PC-3 (cell line): ENCODE results near the gene VAMP8. TPM values are rescaled to one million over a fixed set of nuclear protein-coding genes. Genes with fewer than 3 reads are reported as not detected.

ENCODE experiments used
- ATAC-seq: fragments of 200-7000 bp; cut with Tn5 transposase; 2 replicates; pipeline ENCODE4 v1.9.1; 2020; ENCODE audit warnings: mild to moderate bottlenecking, moderate library complexity
- BruUV-seq: library from RNA; stranded (reverse); fragments of 400-500 nt; replicated peaks from 2 replicates; lab custom pipeline; 2021; lab: Mats Ljungman, UMichigan
- CTCF ChIA-PET: fragments of 300-600 bp; sonication (Branson Sonifier 250); formaldehyde crosslinking; loops from one replicate; lab custom pipeline; 2022; ENCODE audit warnings: antibody characterized with exemption; lab: Charles Lee
- POLR2A ChIA-PET: fragments of 300-600 bp; sonication (Branson Sonifier 250); formaldehyde crosslinking; loops from one replicate; lab custom pipeline; 2022; ENCODE audit warnings: antibody characterized with exemption; ENCODE audit not compliant: unreplicated experiment; lab: Charles Lee
- DNase-seq: peaks from one replicate; pipeline ENCODE4 v3.0.0-alpha.2; 2015
- H2AFZ ChIP-seq: fragments of 300-600 bp; sonication (generic); 2 replicates; pipeline ENCODE4 v1.6.0; 2016; ENCODE audit warnings: antibody characterized with exemption, low read length
- H3F3A ChIP-seq: fragments of 300-600 bp; sonication (generic); one replicate; pipeline ENCODE4 v1.6.0; 2017; ENCODE audit warnings: antibody characterized with exemption, low read length, control low read depth, mild to moderate bottlenecking; ENCODE audit not compliant: unreplicated experiment
- H3K27ac ChIP-seq: fragments of 300-600 bp; sonication (generic); 2 replicates; pipeline ENCODE4 v1.5.1; 2016; ENCODE audit warnings: mild to moderate bottlenecking, low read length
- H3K27me3 ChIP-seq: fragments of 300-600 bp; sonication (generic); 2 replicates; pipeline ENCODE4 v1.6.1; 2016; ENCODE audit warnings: low read length, mixed read lengths
- H3K36me3 ChIP-seq: fragments of 300-600 bp; sonication (generic); 2 replicates; pipeline ENCODE4 v1.6.1; 2016; ENCODE audit warnings: low read depth, mixed run types, low read length, mixed read lengths
- H3K4me1 ChIP-seq: fragments of 300-600 bp; sonication (generic); 2 replicates; pipeline ENCODE4 v1.5.1; 2016; ENCODE audit warnings: low read length; ENCODE audit not compliant: insufficient read depth
- H3K4me2 ChIP-seq: fragments of 300-600 bp; sonication (generic); 2 replicates; pipeline ENCODE4 v1.6.0; 2016; ENCODE audit warnings: low read length
- H3K4me3 ChIP-seq: fragments of 300-600 bp; sonication (generic); 2 replicates; pipeline ENCODE4 v1.5.1; 2016; ENCODE audit warnings: mild to moderate bottlenecking, low read length, mixed read lengths
- H3K79me2 ChIP-seq: fragments of 300-600 bp; sonication (generic); 2 replicates; pipeline ENCODE4 v1.6.1; 2017; ENCODE audit warnings: low read length, mixed read lengths
- H3K9ac ChIP-seq: fragments of 300-600 bp; sonication (generic); 2 replicates; pipeline ENCODE4 v1.6.0; 2016; ENCODE audit warnings: mild to moderate bottlenecking, low read length
- H3K9me2 ChIP-seq: fragments of 300-600 bp; sonication (generic); replicated peaks from 2 replicates; pipeline ENCODE4 v1.6.1; 2016; ENCODE audit warnings: mixed run types, low read length, mixed read lengths
- H3K9me3 ChIP-seq: fragments of 300-600 bp; sonication (generic); 2 replicates; pipeline ENCODE4 v1.6.1; 2016; ENCODE audit warnings: low read length, mixed read lengths
- H4K20me1 ChIP-seq: fragments of 300-600 bp; sonication (generic); 2 replicates; pipeline ENCODE4 v1.6.1; 2016; ENCODE audit warnings: low read length, mixed read lengths
- CTCF ChIP-seq: fragments of 300-600 bp; sonication (generic); conservative IDR thresholded peaks from 2 replicates; pipeline ENCODE4 v1.5.1; 2017; ENCODE audit warnings: antibody characterized with exemption, low read depth, mild to moderate bottlenecking, low read length
- EZH2 ChIP-seq: fragments of 300-600 bp; sonication (generic); IDR thresholded peaks from one replicate; pipeline ENCODE4 v1.6.1; 2017; ENCODE audit warnings: antibody characterized with exemption, mild to moderate bottlenecking, low read length; ENCODE audit not compliant: unreplicated experiment
- EZH2phosphoT487 ChIP-seq: fragments of 300-600 bp; sonication (generic); IDR thresholded peaks from 2 replicates; pipeline ENCODE4 v1.6.1; 2018; ENCODE audit warnings: mild to moderate bottlenecking, antibody characterized with exemption, low read length, borderline replicate concordance
- intact Hi-C: fragments of 100-400 bp; cut with micrococcal nuclease; formaldehyde crosslinking; loops from 2 replicates; pipeline ENCODE4 v1.9.0; 2023
- total RNA-seq: library from RNA; depleted of rRNA; stranded (reverse); fragments of >200 nt; gene quantifications from 2 replicates; pipeline ENCODE4 v1.2.3, GENCODE V29; 2014

Gene VAMP8
- total RNA-seq, 1 experiment from 2014 or later, result 142 TPM

GRCh38 chr2:85549826-85550225, 27.6 kb upstream of the VAMP8 start:
- peak overlapping the region; percentile 17 for H3K4me2 ChIP-seq
- intact Hi-C loops, result no loop called here

GRCh38 chr2:85550486-85550885, 26.9 kb upstream of the VAMP8 start:
- H3K36me3 ChIP-seq, result peaks cover 31% of the 10 kb centered on the region; the same call in 1 of the 2 replicates
- H3K79me2 ChIP-seq, result no peaks in the 10 kb centered on the region
- no TSS peak for BruUV-seq
- no peak for DNase-seq
- intact Hi-C loops, result no loop called here
- ChIA-PET POLR2A (no interaction called here), CTCF (interaction anchor here (0.8 kb wide), 1 partner anchor 129 kb away, joined by 4 read pairs; no protein-coding TSS in a partner anchor)
- no peaks in the 10 kb centered on the region for H3K9me3 ChIP-seq
- no peaks in the 10 kb centered on the region for H3K9me2 ChIP-seq
- no peak overlapping the region for H3K4me3 ChIP-seq
- H3K4me2 ChIP-seq, result 0 out of 2 replicates have a peak overlapping the region, but pooled peaks have one; percentile 17
- peak overlapping the region; percentile 41 for H3K27ac ChIP-seq
- H3K4me1 ChIP-seq, result peaks cover 16% of the 10 kb centered on the region
- TF ChIP-seq EZH2 (no peak), EZH2phosphoT487 (no peak), CTCF (no peak)
- H3K27me3 ChIP-seq, result no peaks in the 10 kb centered on the region
- no peak overlapping the region for H2AFZ ChIP-seq
- H3K9ac ChIP-seq, result no peak overlapping the region
- H4K20me1 ChIP-seq, result peaks cover 5% of the 10 kb centered on the region
- ATAC-seq, result no peak
- peaks cover 29% of the 10 kb centered on the region for H3F3A ChIP-seq

More at GRCh38 chr2:85549826-85550225, 27.6 kb upstream of the VAMP8 start:
- TF ChIP-seq CTCF (no peak), EZH2 (no peak), EZH2phosphoT487 (no peak)
- Histone ChIP-seq H3F3A (peaks cover 33% of the 10 kb centered on the region), H3K36me3 (peaks cover 33% of the 10 kb centered on the region; the same call in 1 of the 2 replicates), H4K20me1 (peaks cover 9% of the 10 kb centered on the region), H3K79me2 (no peaks in the 10 kb centered on the region), H3K4me3 (no peak overlapping the region), H3K9me3 (no peaks in the 10 kb centered on the region), H3K4me1 (peaks cover 16% of the 10 kb centered on the region), H3K27ac (peak overlapping the region; percentile 41), H3K27me3 (no peaks in the 10 kb centered on the region), H2AFZ (no peak overlapping the region), H3K9me2 (no peaks in the 10 kb centered on the region), H3K9ac (no peak overlapping the region)
- ChIA-PET CTCF (no interaction called here), POLR2A (no interaction called here)
- ATAC-seq, result peak; percentile 0; the same call in 1 of the 2 replicates
- DNase-seq, result peak; percentile 71
- BruUV-seq, result no TSS peak
